Hematopoietic multipotent progenitor cell treated with erythropoietin and hydrocortisone succinate and interleukin-3 and kit ligand, for 15 days (in vitro differentiated cells): ENCODE results near the gene PTPRT.

Experiments
- DNase-seq: peaks from one replicate; pipeline ENCODE4 v3.0.0-alpha.2; 2015; ENCODE audit warnings: low spot score

Gene PTPRT

DNA sequence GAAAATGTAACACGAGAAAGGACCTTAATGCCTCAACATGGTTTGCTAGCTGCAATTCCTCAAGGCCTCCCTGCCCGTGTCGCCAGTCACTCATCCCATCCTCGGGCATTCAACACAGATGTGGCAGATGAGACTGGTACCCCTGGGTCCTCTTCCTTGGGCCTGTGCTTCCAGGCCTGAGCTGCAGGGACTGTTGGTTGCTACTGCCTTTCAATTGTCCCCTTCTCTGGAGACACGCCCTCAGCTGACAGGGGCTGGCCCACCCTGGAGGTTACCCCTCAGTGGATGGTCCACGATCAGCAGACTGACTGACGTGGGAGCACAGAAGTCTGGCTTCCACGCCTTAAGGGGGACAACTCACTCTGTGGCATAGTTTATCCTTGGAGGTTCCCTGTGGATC lies 1076.5 kb downstream of the PTPRT start:
- DNase-seq = no peak

DNA sequence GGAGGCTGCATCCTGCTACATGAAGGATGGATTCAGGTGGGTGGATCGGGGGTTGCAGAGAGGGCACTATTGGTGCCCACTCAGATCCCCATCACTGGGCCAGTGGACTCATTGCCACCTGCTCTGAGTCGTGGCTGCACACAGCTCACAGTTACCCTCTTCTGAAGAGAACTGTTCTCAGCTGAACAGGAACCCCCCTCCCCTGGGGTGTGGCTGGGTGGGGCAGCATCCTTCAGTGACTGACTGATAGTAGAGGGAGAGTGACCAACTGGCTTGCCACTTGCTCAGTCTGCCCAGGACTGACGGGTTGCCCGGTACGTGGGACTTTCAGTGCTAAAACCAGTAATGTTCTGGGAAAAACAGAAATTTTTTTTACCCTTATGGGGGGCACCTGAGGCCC lies 1077.5 kb downstream of the PTPRT start:
- DNase-seq = no peak

DNA sequence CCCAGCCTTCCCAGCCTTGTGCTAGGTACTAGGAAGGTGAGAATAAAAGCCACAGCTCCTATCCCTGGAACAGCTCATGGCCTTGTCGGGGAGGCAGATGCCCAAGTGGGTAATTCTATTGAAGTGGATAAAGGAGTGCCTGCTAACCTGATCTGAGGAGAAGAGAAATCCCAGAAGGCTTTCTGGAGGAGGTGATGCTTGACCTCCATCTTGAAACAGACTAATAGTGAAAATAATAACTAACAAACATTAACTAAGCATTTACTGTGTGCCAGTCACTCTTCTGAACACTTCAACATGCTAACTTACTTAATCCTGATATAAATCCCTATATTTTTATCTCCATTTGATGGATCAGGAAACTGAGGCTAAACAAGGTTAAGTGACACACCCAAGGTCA lies 1078.4 kb downstream of the PTPRT start:
- DNase-seq = no peak

DNA sequence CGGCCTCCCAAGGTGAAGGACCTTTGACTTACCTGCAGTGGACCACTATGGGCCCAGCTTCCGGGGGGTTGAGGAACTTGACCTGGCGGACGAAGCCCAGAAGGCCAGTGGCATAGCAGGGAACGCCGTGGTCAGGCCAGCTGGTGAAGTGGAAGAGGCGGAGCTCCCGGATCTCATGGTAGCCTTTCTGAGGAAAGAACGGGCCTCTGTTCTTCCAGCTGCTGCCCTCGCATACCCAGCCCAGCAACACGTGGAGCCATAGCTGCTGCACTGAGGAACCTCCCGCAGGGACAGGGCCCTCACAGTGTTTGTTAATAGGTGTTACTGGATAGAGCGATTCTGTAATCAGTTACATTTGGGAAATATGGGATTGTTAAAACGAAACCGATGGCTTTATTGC lies 1079.4 kb downstream of the PTPRT start:
- no peak for DNase-seq

DNA sequence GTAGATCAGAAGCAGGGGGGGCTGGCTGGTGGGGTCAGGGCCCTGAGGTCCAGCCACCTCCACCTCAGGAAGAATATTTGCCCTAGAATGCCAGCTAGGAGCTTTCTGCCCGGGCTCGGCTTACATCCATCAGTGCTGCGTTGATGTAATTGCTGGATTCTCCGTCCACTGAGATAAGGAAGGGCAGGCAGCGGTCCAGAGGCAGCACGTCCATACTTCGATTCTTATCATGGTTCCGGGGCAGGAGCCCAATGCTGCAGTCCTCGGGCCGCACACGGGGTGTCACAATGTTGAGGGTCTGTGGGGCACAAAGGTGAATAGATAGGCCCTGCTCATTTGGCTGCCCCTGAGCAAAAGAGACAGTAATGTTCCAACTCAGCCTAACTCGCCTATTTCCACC lies 1087.7 kb downstream of the PTPRT start:
- no peak for DNase-seq

DNA sequence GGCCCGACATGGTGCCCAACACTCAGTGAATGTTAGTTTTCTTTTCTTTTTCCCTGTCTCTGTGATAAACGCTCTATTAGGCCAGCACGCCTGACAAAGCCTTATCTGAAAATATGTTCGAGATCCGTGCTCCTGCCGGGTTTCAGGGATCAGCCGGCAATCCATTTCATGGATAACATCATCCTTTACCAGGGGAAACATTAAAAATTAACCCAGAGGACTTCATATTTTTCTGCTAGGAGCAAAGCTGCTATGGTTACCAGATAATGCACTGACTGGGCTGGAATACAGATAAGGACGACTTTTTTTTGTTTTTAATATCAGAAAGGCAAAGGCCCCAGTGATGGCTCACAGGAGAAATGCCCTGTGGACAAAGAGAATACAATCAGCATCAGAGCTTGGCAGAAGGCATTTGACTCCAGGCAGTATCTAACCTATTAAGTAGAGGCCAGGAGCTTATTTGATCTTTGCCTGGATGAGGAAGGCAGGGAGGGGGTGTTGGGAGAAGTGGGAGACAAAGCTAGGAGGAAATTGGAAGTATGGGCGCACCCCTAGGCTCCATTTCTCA lies 1089.5 kb downstream of the PTPRT start:
- DNase-seq = no peak

DNA sequence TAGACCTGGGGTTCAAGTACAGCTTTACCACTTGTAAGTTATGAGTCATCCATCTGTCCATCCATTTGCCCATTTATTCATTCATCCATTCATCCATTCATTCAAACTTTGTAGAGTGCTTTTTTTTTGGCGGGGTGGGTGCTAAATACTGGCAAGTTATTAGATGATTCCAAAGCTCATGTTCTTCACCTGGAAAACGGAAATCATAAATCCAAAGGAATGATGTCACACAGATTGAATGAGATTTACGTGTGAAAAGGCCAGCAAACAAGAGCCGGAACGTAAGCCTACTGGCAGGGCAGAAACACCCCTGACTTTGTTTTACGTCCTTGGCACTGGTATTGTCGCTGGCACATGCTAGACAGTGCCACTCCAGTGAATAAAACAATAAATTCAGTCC lies 1090.6 kb downstream of the PTPRT start:
- no peak for DNase-seq

DNA sequence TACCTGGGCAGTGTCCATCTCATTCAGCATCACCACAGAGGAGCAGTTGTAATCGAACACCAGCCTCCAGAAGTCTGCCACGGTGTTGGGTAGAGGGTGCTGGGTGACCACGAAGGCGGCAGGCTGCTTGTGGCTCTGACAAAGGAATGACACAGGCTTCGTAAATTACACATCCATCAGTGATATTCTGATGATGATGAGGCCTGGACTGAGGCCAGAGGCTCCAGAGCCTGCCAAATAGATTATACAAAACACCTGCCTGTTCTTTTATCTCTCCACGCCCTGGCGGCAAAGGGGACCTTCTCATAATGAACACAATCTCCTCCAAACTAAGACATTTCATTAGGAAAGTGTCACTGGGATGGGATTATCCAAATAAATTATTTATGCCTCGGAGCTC lies 1091.3 kb downstream of the PTPRT start:
- no peak for DNase-seq

DNA sequence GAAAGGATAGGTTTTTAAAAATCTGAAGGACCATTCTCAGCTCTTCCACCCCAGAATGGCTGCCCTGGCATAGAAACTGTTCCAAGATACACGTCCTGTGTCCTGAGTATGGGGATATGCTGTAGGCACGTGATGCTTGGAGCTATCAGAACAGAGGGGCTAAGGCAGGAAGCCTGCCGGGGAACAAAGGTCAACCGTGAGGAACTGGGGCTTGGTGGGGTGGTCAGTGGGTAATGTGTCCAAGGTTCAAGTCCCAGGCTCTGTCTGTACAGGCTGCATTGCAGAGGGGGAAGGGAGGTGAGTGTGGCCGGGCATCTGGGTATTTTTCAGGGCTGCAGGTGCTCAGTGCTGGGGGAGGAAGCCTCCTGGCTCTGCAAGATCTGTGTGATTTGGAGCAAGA lies 1092.0 kb downstream of the PTPRT start:
- DNase-seq = no peak

DNA sequence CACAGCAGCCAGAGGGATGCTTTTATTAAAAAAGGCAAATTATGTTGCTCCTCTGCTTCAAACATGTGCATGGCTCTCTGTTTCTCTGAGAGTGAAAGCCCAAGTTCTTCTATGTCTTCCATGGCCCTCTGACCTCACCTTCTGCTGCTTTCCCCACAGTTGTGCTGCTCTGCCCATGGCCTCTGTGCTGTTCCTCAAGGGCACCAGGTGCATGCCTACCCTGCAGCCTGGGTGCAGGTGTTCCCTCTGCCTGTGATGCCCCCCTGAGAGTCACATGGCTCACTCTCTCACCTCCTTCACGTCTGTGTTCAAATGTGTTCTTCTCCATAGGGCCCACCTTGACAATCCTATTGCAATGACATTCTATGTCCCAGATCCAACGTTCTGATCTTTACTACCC lies 1094.5 kb downstream of the PTPRT start:
- no peak for DNase-seq

DNA sequence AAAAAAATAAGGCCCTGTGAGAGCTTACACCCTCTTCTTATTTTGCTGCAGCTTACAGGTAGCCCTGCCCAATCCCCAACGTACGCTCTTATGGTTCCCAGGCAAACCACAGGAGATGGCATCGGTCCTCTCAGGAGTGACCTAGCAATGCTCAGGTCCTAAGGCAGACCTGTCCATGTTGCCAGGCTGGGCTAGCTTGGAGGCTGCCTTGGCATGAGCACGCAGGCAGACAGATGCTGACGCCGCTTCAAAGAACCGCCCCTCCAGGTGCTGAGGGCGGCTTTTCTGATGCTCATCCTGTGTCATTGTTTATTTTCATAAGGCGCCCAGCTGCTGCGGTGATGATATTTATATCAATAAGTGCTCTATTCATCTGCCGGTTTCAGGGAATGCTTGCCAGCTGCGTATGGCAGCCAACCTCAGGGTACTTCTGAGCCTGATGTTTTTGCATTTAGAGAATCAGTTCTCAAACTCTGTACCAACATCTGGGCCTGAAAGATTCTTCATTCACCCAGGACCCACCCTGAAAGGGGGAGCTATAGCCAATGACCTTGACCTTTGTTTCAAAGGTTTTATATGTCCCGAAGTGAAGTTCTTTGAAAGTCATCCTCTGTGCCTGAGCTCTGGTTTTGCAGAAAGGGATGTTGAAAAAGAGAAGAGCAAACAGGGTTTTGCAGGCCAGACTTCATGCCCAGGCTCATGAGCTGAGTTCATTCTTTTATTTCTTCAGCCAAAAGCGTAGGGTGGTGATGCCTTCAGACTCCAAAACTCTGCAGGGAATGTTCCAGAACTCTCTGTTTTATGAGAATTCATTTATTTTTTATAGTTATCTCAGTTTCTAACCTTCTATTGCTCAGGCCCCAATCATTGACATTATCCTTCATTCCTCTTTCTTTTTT lies 1095.9 kb downstream of the PTPRT start:
- DNase-seq = no peak

DNA sequence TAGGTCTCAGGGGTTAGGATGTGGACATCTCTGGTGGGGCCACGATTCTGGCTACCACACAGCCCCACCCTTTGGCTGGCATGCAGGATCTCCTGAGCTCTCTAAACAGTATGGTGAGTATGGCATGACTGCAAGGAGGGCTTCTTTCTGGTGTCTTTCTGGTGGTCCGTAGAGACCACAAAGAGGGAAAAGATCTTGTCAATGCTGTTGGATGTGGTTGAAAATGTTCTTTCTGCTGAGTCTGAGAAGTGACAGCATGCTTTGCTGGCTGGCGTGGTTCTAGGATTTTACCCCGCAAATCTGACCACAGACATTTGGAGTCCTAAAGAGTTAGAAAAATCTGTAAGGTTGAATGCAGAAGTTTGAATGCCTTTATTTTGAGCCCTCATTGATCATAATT lies 1096.7 kb downstream of the PTPRT start:
- no peak for DNase-seq

DNA sequence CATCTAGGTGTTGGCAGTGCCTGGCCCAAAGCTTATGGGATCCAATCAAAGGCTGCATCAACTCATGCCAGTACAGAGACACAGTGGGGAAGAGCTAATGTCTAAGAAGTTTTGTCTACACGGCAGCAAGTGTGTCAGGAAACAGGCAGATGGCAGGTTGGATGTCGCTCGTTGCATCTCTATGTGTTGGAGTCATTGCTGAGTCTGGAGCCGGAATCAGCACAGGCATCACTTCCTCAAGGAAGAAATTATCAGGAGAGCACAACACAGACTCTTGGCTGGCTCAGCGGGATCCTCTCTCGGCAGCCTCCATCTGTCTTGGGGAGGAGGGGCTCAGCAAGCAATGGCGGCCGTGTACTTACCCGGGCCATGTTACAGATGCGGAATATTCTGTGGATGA lies 1104.3 kb downstream of the PTPRT start:
- no peak for DNase-seq

DNA sequence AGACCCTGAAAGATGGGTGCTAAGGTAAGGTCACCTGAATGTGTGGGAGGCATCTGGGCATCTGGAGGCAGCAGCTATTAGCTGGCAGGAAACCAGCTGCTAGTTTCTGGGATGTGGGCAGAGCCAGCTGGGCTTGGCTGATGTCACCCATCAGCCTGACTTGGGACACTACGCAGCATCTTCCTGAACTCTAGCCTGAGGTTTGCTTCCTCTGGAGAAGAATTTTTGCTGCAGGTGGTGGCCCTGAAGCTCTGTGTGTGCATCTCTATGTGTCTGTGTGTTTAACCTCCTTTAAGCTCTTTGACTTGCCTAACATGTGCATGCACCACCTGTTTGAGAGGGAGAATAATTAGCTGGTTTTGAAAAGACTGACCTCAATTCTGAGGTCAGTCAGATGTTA lies 1106.4 kb downstream of the PTPRT start:
- no peak for DNase-seq

DNA sequence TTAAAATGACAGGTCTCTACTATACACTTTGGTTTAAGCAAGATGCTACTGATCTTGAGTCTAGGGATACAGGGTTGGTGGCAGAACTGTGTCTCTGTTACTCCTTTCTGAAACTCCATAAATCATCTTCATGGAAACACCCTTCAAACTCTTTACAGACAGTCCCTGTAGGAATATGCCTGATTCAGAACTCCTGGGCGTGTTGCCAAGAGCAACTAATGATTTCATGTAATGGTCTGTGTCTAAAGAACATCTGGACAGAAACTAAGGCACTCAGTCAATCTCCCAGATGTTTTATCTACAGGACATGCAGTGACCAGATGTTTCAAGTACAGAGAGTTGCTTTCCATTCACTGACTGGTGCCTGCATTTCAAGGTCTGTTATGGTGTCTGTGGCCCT lies 1107.1 kb downstream of the PTPRT start:
- DNase-seq = no peak

DNA sequence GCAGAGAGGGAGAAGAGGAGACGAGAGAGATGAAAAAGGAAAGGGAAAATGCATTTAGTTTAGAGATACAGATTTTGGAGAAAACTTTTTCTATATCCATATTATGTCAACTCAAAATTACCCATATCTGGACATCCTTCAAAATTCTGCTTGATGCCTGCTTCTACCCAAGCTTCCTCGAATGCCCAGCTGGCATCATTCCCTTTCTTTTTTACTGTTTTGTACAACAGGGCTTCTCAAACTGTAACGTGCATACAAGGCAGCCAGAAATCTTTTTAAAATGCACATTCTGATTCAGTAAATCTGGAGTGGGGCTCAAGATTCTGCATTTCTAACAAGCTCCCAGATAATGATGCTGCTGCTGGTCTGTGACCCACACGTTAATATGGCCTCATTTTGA lies 1108.8 kb downstream of the PTPRT start:
- DNase-seq = no peak

DNA sequence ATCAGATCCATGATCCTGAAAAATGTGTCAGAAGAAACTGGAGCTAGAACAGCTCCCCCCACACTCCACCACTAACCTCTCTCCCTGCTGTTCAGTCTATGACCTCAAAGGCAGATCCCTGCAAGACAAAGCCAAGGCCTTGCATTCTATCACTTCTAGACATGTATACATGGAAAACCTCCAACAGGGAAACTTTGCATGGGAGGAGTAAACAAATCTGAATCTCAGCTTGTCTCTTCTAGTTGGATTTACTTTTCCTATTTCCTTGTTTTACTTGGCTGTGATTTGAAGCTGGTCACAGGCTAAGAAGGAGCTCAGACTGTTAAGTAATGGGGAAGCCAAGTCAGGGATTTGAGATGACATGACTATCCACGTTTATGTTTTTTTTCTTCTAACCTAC lies 1114.8 kb downstream of the PTPRT start:
- DNase-seq = no peak

DNA sequence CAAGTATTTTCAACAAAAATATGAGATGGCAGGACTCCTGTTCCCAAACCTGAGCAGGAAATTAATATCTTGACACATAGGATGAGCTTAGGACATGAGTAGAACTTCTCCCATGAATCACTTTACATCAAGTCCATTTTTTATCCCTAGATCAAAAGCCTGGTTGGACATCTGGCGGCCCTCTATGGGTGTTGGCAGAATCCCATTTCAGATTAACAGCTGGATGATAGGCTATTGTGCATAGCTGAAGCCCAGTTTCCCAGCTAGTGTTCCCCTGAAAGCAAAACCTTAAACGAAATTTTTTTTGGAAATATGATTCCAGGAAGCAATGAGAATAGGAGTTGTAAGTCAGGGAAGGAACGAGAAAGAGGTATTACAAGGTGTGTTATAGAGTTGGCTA lies 1122.1 kb downstream of the PTPRT start:
- no peak for DNase-seq

DNA sequence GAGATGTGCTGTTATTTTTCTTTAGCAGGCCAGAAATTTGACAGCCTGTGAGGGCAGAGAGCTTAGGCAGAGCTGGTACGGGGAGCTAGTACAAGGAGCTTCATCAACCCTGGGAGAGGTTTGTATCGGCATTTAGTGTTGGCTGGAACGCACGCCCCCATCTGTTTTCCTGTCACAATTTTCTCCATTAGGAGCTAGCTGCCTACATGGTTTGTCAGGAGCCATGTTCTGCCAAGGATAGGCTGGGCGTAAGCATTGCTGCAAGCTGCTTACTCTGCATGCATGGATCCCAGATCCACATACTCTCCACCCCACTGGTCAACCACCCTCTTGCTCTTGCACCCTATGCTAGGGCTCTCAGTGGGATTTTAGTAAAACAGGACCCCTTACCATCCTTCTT lies 1122.5 kb downstream of the PTPRT start:
- no peak for DNase-seq

DNA sequence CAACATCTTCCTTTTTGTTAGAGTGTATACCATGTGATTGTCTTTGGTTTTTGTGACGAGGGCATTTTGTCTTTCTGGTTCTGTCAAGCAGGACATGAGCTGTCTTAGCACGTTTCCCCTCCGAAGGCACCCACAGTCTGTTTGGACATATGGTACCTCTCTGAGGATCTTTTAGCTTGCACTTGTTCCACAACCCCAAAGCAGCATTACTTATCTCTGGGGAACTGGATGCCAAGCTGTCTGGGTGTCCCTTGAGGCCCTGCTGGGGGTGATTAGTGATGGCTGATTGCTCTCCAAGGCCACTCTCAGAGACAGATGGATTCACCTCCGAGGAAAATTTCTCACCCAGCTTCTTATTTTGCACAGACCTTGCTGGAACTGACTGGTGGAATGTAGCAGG lies 1126.6 kb downstream of the PTPRT start:
- no peak for DNase-seq

DNA sequence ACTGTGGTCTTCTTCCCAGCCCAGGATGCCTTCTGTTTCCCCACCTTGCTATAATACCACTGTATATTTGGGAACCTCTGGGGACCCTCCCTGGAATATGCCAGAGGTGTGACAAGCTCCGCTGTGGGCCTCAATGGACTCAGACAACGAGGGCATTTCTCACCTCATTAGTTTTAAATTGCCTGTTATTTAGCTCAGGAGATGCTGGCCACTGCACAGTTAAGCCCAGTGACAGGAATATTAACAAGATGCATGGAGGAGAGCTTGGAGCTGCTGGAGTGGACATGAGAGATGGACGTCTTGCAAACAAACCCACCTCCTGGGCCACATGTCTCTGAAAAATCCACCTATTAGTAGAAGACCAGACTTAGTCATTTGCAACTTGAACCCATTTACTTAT lies 1136.4 kb downstream of the PTPRT start:
- DNase-seq = no peak

DNA sequence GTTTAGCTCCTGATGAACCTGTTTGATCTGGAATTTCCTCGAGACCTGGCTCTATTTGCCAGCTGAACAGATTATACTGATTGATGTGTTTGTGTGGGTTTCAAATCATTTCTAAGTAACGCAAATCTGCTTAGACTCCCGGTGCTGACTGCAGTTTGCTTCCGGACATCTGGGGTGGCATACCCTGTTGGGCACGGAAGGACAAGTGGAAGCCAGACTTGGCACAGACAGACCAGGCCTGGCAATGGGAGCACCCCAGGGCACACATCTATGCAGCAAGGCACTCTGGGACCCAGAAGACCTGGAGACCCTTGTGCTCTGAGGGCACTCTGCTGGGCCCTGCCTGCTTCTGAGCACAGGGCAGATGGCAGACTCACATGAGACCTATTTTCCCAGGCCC lies 1137.8 kb downstream of the PTPRT start:
- DNase-seq = no peak

DNA sequence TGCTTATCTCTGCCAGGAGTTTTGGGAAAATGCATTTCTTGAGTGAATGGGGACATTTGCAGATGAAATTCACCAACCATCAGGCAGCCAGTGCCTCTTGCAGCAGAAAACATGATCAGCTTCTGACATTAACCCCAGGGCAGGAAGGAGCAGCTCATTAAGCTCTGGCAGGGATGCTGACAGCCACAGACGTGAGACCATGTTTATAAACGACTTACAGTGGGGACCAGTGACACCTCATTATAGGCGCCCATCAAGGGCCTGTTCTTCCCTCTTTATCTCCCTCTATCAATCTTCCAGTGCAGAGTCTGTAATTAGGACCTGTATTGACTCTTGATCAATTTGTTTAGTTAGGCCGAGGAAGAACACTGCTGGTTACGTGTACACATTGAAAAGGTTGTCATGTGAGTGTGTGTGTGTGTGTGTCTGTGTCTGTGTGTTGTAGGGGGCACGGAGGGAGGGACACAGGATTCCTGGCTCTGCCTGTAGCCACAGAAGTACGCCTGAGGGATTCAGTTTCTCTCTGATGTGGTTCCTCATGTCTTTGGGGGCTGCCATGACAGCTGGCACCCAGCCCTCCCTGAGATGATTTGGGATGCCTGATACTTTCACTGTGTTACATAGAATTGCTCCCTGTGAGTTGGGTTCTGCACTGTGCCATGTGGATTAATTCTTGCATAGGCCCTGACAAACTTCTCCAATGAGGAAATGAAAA lies 1143.2 kb downstream of the PTPRT start:
- no peak for DNase-seq
